ENCODE measurements around the gene S100A1. TPM values are rescaled to one million over a fixed set of nuclear protein-coding genes. Genes with fewer than 3 reads are reported as not detected.
A peak's percentile ranks its signal among the peaks of the same experiment; 100 is the strongest.

The S100A1 gene
- total RNA-seq, 2 experiments from 2014 or later = not detected

- peak overlapping the region; percentile 58 for H3K27ac Mint-ChIP-seq
Observed at GRCh38 chr1:153617663-153618062, 10.6 kb upstream of the S100A1 start.

DNA sequence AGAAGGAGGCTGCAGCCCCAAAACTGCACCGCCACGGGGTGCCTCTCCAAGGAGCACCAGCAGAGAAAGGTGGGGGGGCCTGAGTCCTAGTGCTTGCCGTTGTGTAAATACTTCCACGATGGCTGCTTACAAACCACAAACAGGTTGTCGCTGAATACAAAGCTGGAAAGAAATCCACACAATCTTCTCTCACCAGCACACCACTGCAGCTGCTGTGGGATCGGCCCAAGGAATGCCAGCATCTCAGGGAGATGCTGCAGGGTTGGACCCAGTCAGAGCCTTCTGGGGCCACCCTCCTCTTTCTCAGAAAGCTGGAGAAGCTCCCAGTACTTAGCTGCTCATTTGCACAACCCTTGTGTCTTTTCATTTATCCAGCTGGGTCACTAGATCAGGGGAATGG is 9.1 kb upstream of the S100A1 start:
- Mint-ChIP-seq H3K9me3 (ENCODE audit: low read depth) (no peaks in the 10 kb centered on the region), H3K4me3 (no peak overlapping the region), H3K36me3 (ENCODE audit: low read depth) (no peaks in the 10 kb centered on the region), H3K27ac (no peak overlapping the region), H3K27me3 (no peaks in the 10 kb centered on the region), H3K4me1 (peaks cover 20% of the 10 kb centered on the region)
- CTCF ChIA-PET = interaction anchor here (0.6 to 6.5 kb wide), 12 partner anchors 10 to 368 kb away, joined by 3 to 60 read pairs (median 6); partner anchors contain the start of genes S100A1 and S100A13
- POLR2A ChIA-PET = no interaction called here
- intact Hi-C loops (cut with DNase I, micrococcal nuclease) = loop anchor here in 1 of 2 experiments (5.0 kb wide), 1 partner anchor 87 kb away; no protein-coding TSS in a partner anchor
- DNase-seq (no peak), ATAC-seq (no peak)

More at GRCh38 chr1:153617663-153618062, 10.6 kb upstream of the S100A1 start:
- intact Hi-C loops (cut with DNase I, micrococcal nuclease) = loop anchor here (1.0 to 5.0 kb wide), 6 partner anchors 16 to 108 kb away; no protein-coding TSS in a partner anchor
- DNase-seq (peak; percentile 90), ATAC-seq (peak; percentile 99)
- Mint-ChIP-seq H3K4me1 (peaks cover 20% of the 10 kb centered on the region), H3K4me3 (no peak overlapping the region), H3K36me3 (ENCODE audit: low read depth) (no peaks in the 10 kb centered on the region), H3K27me3 (no peaks in the 10 kb centered on the region), H3K9me3 (ENCODE audit: low read depth) (no peaks in the 10 kb centered on the region)
- ChIA-PET POLR2A (interaction anchor here (0.7 kb wide), 1 partner anchor 368 kb away, joined by 3 read pairs; the partner anchor contains the start of gene RAB13), CTCF (interaction anchor here (0.6 to 6.5 kb wide), 23 partner anchors 10 to 598 kb away, joined by 3 to 60 read pairs (median 5); partner anchors contain the start of genes S100A1, S100A13 and S100A5)

GRCh38 chr1:153623101-153623500 is 5.1 kb upstream of the S100A1 start:
- ChIA-PET CTCF (interaction anchor here (0.7 to 2.6 kb wide), 6 partner anchors 9 to 126 kb away, joined by 3 to 9 read pairs (median 4); partner anchors contain the start of gene CHTOP), POLR2A (no interaction called here)
- Mint-ChIP-seq H3K9me3 (ENCODE audit: low read depth) (no peaks in the 10 kb centered on the region), H3K27ac (no peak overlapping the region), H3K27me3 (peaks cover 2% of the 10 kb centered on the region), H3K4me3 (peak overlapping the region; percentile 17), H3K4me1 (no peaks in the 10 kb centered on the region), H3K36me3 (ENCODE audit: low read depth) (no peaks in the 10 kb centered on the region)
- intact Hi-C loops (cut with DNase I, micrococcal nuclease) = no loop called here
- DNase-seq = no peak
- ATAC-seq = no peak

DNA sequence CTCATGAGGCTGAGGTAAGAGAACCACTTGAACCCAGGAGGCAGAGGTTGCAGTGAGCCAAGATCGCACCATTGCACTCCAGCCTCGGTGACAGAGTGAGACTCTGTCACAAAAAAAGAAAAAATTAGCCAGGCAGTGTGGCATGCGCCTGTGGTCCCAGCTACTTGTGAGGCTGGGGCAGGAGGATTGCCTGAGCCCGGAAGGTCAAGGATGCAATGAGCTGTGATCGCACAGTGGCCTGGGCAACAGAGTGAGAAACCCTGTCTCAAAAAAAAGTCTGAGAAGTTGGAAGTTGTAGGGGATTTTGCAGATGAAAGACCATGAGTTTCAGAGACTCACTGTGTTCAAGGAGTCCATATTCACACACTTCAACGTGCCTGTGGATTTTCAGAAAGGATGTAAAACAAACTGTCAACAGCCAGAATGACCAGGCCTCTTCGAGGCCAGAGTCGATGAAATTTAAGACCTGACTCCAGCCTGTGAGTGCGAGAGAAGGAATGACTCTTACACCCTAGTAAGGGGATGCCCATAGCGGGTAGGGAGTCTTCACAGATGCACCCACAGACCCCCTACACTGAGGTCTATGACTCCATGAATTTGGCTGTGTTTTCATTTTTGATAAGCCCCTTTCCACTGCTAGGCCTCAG is 3.1 kb upstream of the S100A1 start:
- intact Hi-C loops (cut with DNase I, micrococcal nuclease) = no loop called here
- no peak for DNase-seq
- ChIA-PET CTCF (interaction anchor here (1.0 to 2.6 kb wide), 2 partner anchors 43 to 93 kb away, joined by 3 to 9 read pairs; no protein-coding TSS in a partner anchor), POLR2A (interaction anchor here (0.7 kb wide), 1 partner anchor 85 kb away, joined by 3 read pairs; no protein-coding TSS in a partner anchor)
- Mint-ChIP-seq H3K27ac (no peak overlapping the region), H3K9me3 (ENCODE audit: low read depth) (no peaks in the 10 kb centered on the region), H3K27me3 (peaks cover 2% of the 10 kb centered on the region), H3K36me3 (ENCODE audit: low read depth) (no peaks in the 10 kb centered on the region), H3K4me1 (no peaks in the 10 kb centered on the region), H3K4me3 (no peak overlapping the region)
- ATAC-seq = no peak

DNA sequence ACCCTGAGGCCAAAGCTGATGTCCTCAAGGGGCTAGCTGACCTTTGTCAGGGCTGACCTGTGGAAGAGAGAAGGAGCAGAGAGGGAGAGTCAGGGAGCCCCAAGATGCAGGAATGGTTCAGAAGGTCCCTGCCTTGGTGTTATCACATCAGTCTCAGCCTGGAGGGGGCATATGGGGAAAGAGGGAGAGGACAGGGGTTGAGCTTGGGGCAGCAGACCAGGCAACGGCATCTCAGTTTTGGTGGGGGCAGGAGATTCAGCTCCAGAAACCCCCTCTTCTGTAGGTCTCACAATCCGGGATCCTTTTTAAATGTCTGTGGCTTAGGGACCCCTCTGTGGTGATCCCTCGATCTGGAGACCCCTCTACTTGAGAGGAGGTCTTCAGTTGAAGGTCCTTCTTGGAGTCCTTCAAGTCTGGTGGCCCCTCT is 1.7 kb upstream of the S100A1 start:
- intact Hi-C loops (cut with DNase I, micrococcal nuclease) = no loop called here
- no peak for ATAC-seq
- POLR2A ChIA-PET = no interaction called here

DNA sequence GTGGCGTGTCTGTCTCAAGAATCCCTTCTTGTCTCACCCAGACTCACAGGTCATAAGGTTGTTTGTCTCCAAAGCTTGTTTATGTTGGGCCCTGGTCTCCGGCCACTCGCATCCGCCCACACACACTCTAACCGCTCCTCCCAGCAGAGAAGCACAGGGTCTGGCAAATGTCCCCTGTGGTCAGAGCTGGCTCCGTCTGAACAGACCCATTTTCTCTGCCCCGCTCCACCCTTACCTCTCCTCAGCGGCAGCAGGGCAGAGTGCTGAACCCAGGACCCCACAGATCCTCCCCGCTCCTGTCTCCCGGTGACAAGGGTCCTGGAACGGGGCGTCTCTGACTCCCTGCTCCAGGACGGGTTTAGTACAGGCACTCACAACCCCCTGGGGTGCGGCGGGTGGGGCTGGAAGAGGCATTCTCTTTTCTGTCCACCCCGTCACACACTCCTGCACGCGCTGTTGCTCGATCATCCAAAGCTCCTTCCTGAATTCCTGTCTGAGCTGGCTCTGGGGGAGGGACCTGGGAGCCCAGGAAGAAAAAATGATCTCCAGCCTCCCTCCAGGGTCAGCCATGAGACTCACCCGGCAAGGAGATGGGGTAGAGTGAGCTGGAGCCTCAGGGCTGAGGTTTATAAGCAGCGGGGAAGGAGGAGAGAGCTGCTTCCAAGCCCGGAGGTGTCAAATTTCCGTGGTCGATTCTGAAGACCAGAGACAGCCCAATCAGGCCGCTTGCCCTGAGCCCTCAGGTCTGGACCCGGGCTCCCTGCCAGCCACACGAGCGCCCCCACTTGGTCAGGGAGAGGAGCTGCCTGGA is 1.1 kb upstream of the S100A1 start, which contains the start of gene S100A13:
S100A13 (minus strand) TSS at position 602 of the 811 bp plus-strand sequence. CDS start 1,033 bp downstream, outside the sequence.
- Mint-ChIP-seq H3K27me3 (peaks cover 2% of the 10 kb centered on the region), H3K4me1 (peaks cover 13% of the 10 kb centered on the region), H3K36me3 (ENCODE audit: low read depth) (no peaks in the 10 kb centered on the region), H3K27ac (no peak within 1 kb of the TSS), H3K9me3 (ENCODE audit: low read depth) (no peaks in the 10 kb centered on the region), H3K4me3 (no peak within 1 kb of the TSS)
- peak; percentile 57 for DNase-seq
- ChIA-PET POLR2A (no interaction called here), CTCF (interaction anchor here (0.6 to 7.1 kb wide), 7 partner anchors 10 to 116 kb away, joined by 3 to 60 read pairs (median 3); partner anchors contain the start of gene S100A14)
- intact Hi-C loops (cut with DNase I, micrococcal nuclease) = no loop called here
- no peak for ATAC-seq

More for the DNA sequence above, 1.7 kb upstream of the S100A1 start:
- Mint-ChIP-seq H3K4me1 (peaks cover 9% of the 10 kb centered on the region), H3K27ac (no peak overlapping the region), H3K9me3 (ENCODE audit: low read depth) (no peaks in the 10 kb centered on the region), H3K27me3 (peaks cover 2% of the 10 kb centered on the region), H3K4me3 (no peak overlapping the region), H3K36me3 (ENCODE audit: low read depth) (no peaks in the 10 kb centered on the region)
- DNase-seq = no peak
- CTCF ChIA-PET = interaction anchor here (0.6 to 7.1 kb wide), 4 partner anchors 10 to 116 kb away, joined by 3 to 60 read pairs (median 4); partner anchors contain the start of gene S100A14

DNA sequence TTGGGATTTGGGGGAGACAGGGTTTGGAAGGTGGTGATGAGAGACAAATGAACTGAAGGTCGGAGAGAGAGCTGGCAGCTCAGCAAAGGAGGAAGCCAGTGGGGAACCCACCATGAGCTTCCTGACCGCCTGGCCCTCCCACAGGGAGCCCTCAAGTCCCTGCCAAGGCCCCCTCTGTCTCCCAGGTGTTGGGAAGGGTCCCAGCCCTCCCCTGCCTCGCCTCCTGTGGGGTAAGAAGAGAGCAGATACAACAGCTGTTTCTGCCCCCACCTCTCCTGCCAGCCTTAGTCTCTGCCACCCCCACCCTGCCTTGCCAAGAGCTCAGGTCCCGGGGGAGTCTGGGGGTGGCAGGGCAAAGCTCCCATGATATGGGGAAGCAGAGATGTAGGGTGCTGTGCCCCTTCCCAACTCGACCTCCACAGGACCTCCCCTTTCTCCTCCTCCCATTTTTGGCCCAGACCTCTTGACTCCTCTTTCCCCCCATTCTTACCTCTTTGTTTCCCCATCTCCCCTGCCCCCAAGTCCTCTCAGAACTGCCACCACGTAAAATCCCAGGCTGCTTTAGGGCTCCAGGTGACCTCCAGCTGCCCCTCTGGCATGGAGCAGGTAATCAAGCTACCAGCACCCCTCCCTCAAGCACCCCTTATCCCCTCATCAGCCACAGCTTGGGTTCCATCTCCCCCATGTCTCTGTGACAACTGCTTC is 556 bp downstream of the S100A1 start:
- POLR2A ChIA-PET = interaction anchor here (0.7 kb wide), 1 partner anchor 12 kb away, joined by 3 read pairs; no protein-coding TSS in a partner anchor
- no peak overlapping the region for H3K4me3 Mint-ChIP-seq
- DNase-seq = no peak
- no peaks in the 10 kb centered on the region for H3K9me3 Mint-ChIP-seq (ENCODE audit: low read depth)
- H3K27me3 Mint-ChIP-seq = peaks cover 2% of the 10 kb centered on the region
- CTCF ChIA-PET = interaction anchor here (1.1 to 7.1 kb wide), 4 partner anchors 10 to 118 kb away, joined by 3 to 60 read pairs (median 5); partner anchors contain the start of gene S100A14
- peaks cover 27% of the 10 kb centered on the region for H3K4me1 Mint-ChIP-seq
- no peak for ATAC-seq
- no peak overlapping the region for H3K27ac Mint-ChIP-seq
- intact Hi-C loops (cut with DNase I, micrococcal nuclease) = no loop called here
- H3K36me3 Mint-ChIP-seq (ENCODE audit: low read depth) = no peaks in the 10 kb centered on the region

- Mint-ChIP-seq H3K4me1 (peaks cover 27% of the 10 kb centered on the region), H3K27me3 (peaks cover 2% of the 10 kb centered on the region), H3K27ac (no peak overlapping the region), H3K9me3 (ENCODE audit: low read depth) (no peaks in the 10 kb centered on the region), H3K4me3 (no peak overlapping the region), H3K36me3 (ENCODE audit: low read depth) (peaks cover under 1% of the 10 kb centered on the region)
- POLR2A ChIA-PET = no interaction called here
- CTCF ChIA-PET = interaction anchor here (1.1 to 7.1 kb wide), 4 partner anchors 9 to 119 kb away, joined by 3 to 60 read pairs (median 5); partner anchors contain the start of gene S100A14
- ATAC-seq = no peak
- intact Hi-C loops (cut with DNase I, micrococcal nuclease) = no loop called here
- DNase-seq = no peak
Observed at GRCh38 chr1:153629343-153629665, 1.1 kb downstream of the S100A1 start.

DNA sequence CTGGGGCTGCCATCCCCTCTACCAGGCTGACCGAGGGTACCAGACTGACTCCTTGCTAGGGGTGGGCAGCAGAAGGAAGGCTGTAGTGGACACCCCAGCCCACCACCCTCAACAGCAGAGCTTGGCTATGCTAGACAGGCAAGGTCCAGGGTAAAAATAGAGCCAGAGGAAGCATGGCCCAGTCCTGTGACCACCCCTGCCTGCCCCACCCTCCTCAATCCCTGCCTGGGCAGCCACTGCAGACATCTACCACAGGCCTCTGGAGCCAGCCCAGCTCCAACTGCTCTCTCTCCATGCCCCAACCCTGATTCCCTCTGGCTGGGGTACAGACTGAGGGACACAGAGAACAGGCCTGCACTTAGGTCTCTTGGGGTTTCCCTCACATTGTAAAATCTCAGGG is 1.7 kb downstream of the S100A1 start:
- H3K4me3 Mint-ChIP-seq = no peak overlapping the region
- intact Hi-C loops (cut with DNase I, micrococcal nuclease) = loop anchor here (5.0 kb wide), 2 partner anchors 97 to 118 kb away; partner anchors contain the start of gene INTS3 (in 1 of the 2)
- peaks cover 5% of the 10 kb centered on the region for H3K36me3 Mint-ChIP-seq (ENCODE audit: low read depth)
- no peak for ATAC-seq
- H3K27me3 Mint-ChIP-seq = peaks cover 2% of the 10 kb centered on the region
- H3K27ac Mint-ChIP-seq = no peak overlapping the region
- H3K4me1 Mint-ChIP-seq = peaks cover 28% of the 10 kb centered on the region
- no peaks in the 10 kb centered on the region for H3K9me3 Mint-ChIP-seq (ENCODE audit: low read depth)
- ChIA-PET POLR2A (no interaction called here), CTCF (interaction anchor here (1.4 to 7.1 kb wide), 4 partner anchors 8 to 119 kb away, joined by 3 to 60 read pairs (median 5); partner anchors contain the start of gene S100A14)
- DNase-seq = no peak

- no peaks in the 10 kb centered on the region for H3K9me3 Mint-ChIP-seq (ENCODE audit: low read depth)
- POLR2A ChIA-PET = no interaction called here
- peaks cover 6% of the 10 kb centered on the region for H3K36me3 Mint-ChIP-seq (ENCODE audit: low read depth)
- intact Hi-C loops (cut with DNase I, micrococcal nuclease) = loop anchor here (5.0 kb wide), 2 partner anchors 97 to 118 kb away; partner anchors contain the start of gene INTS3 (in 1 of the 2)
- no peak overlapping the region for H3K27ac Mint-ChIP-seq
- CTCF ChIA-PET = interaction anchor here (1.4 to 7.1 kb wide), 3 partner anchors 9 to 120 kb away, joined by 3 to 60 read pairs (median 5); partner anchors contain the start of gene S100A14
- peaks cover 2% of the 10 kb centered on the region for H3K27me3 Mint-ChIP-seq
- DNase-seq (no peak), ATAC-seq (no peak)
- H3K4me1 Mint-ChIP-seq = peaks cover 29% of the 10 kb centered on the region
- no peak overlapping the region for H3K4me3 Mint-ChIP-seq
Observed at GRCh38 chr1:153630384-153630783, 2.1 kb downstream of the S100A1 start.
